Sigmoid colon (tissue), 4 donors: ENCODE results near the gene EFL1.

Experiments used
- POLR2A ChIP-seq, 2 donors: fragments of 450-650 bp; IDR thresholded peaks; one replicate each; pipeline ENCODE4 v1.6.1; 2016; ENCODE audit warnings: antibody characterized with exemption in 2 of 2, mild to moderate bottlenecking in 2 of 2, moderate library complexity in 2 of 2
- POLR2AphosphoS5 ChIP-seq, 4 donors: sonication (generic); formaldehyde crosslinking; IDR thresholded peaks; one replicate each; pipeline ENCODE4 v1.6.1; 2017; ENCODE audit warnings: antibody characterized with exemption in 4 of 4
- TF ChIP-seq, protein P1 (sequence below), 4 experiments: fragments of 450-650 bp in 3 of 4; fragments of 200-600 bp in 1 of 4; IDR thresholded peaks; one replicate each; pipeline ENCODE4 v1.5.1; 2016 to 2019; ENCODE audit warnings: antibody characterized with exemption in 4 of 4, mild to moderate bottlenecking in 3 of 4, moderate library complexity in 2 of 4

DNA sequence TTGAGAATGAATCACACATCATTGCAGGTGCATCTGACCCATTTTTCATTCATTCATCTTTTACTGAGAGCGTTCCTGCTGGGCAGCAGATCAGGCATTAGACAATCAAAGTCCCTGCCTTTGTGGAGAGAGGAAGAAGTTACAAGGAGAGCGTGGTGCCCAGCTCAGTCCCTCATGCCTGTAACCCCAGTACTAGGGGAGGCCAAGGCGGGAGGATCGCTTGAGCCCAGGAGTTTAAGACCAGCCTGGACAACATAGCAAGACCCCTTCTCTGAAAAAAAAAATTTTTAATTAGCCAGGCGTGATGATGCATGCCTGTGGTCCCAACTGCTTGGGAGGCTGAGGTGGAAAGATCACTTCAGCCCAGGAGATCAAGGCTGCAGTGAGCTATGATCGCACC, 181.8 kb downstream of the EFL1 start:
- TF ChIP-seq POLR2AphosphoS5 (IDR thresholded peaks at IDR 0.05): no peak
- TF ChIP-seq POLR2A (IDR thresholded peaks at IDR 0.05): no peak
- TF ChIP-seq, protein P1, sequence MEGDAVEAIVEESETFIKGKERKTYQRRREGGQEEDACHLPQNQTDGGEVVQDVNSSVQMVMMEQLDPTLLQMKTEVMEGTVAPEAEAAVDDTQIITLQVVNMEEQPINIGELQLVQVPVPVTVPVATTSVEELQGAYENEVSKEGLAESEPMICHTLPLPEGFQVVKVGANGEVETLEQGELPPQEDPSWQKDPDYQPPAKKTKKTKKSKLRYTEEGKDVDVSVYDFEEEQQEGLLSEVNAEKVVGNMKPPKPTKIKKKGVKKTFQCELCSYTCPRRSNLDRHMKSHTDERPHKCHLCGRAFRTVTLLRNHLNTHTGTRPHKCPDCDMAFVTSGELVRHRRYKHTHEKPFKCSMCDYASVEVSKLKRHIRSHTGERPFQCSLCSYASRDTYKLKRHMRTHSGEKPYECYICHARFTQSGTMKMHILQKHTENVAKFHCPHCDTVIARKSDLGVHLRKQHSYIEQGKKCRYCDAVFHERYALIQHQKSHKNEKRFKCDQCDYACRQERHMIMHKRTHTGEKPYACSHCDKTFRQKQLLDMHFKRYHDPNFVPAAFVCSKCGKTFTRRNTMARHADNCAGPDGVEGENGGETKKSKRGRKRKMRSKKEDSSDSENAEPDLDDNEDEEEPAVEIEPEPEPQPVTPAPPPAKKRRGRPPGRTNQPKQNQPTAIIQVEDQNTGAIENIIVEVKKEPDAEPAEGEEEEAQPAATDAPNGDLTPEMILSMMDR (IDR thresholded peaks at IDR 0.05): no peak
